PFSK-1 (cell line): Measurements from ENCODE around the gene SUN5.

Experiments used
- POLR2AphosphoS5 ChIP-seq: IDR thresholded peaks from 2 replicates; pipeline ENCODE4 v1.6.1; 2012; ENCODE audit warnings: low read depth, mild to moderate bottlenecking, control low read depth, low read length, moderate library complexity
- REST ChIP-seq, 2 experiments: IDR thresholded peaks; 2 replicates each; pipeline versions ENCODE4 v1.6.1 to v1.8.0; 2011 to 2012; ENCODE audit warnings: low read depth in 2 of 2, low read length in 2 of 2, control low read depth in 1 of 2, inconsistent platforms in 1 of 2, mild to moderate bottlenecking in 1 of 2, moderate library complexity in 1 of 2; ENCODE audit not compliant: insufficient read depth in 1 of 2
- TAF1 ChIP-seq: IDR thresholded peaks from 2 replicates; pipeline ENCODE4 v1.6.1; 2012; ENCODE audit warnings: low read length, control low read depth, borderline replicate concordance; ENCODE audit not compliant: insufficient read depth

- TF ChIP-seq REST (IDR thresholded peaks at IDR 0.05; ENCODE audit: insufficient read depth in 1 of 2, low read depth in 2 of 2, low read length in 2 of 2) = no peak
- TF ChIP-seq TAF1 = no peak
- TF ChIP-seq POLR2AphosphoS5 = no peak
These were observed 45.7 kb downstream of the SUN5 start for GRCh38 chr20:32958574-32958973.
